CD4-positive, alpha-beta T cell treated with Interleukin-6 at 100 ng/mL for 8 hours (primary cell): Measurements from ENCODE around the gene PRLHR.
"Not testable (repeated sequence)": the region's sequence is repeated elsewhere in the genome, so short reads cannot be mapped to it uniquely, and the experiment has no call there.

Source experiments
- DNase-seq: peaks from one replicate; pipeline ENCODE4 v3.0.0-alpha.2; 2020; ENCODE audit warnings: mixed read lengths, low spot score

The PRLHR gene

DNA sequence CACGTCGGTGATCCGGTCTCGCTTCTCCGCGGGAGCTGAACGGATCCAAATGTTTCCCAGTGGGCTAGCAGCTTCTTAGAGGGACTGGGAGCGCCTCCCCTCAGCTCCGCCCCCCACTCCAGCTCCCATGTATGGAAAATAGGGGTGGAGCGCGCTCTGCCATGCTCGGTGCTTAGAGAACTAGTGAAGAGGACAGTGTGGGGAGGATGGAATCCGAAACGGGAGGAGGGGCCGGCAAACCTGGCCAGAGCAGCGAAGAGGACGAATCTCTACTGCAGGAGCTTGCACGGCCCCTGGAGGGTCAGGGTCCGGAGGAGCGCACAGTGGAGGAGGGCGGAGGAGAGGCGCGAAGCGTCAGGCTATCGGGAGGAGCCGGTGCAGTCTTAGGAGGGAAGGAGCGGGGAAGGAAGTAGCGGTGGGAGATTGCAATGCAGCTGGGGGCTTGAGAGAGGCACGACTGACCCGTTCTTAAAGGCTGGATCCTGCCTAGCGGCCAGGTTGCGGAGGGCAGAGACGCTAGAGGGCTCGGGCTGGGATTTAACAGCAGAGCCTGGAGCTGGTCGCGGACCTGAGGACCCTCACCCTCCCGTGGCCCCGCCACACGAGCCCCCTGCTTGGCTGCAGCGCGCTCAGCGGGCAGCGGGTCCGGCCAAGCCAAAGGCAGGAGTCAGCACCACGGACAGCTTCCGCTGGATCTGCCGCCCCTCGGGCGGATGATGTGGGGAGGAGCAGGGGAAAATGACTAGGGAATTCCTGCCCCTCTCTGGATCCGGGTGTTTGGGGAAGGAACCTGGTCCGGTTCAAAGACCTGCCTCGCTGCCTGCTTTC is at the start of gene PRLHR:
Gene PRLHR, minus strand, starts transcription at position 51 of the 828 bp plus-strand sequence. CDS start 404 bp downstream, outside the sequence.
- no peak for DNase-seq

DNA sequence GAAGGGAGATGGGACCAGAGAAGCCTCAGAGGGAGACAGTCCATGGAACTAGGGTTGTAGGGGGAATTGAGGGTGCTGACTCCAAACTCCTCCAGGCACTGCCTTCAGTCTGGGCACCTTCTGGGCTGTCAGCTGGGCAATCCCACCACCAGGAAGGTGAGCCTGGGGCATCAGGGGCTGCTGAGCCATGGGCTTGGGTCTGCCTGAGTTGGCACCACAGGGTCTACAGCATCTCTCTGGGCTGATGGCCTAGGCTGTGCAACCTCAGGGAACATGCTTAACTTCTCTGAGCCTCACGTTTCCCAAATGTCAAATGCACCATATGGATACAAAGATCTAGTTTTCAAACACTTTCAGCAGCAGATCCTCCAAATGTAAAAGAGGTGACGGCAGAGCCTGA is 46.8 kb upstream of the PRLHR start:
- DNase-seq: no peak

DNA sequence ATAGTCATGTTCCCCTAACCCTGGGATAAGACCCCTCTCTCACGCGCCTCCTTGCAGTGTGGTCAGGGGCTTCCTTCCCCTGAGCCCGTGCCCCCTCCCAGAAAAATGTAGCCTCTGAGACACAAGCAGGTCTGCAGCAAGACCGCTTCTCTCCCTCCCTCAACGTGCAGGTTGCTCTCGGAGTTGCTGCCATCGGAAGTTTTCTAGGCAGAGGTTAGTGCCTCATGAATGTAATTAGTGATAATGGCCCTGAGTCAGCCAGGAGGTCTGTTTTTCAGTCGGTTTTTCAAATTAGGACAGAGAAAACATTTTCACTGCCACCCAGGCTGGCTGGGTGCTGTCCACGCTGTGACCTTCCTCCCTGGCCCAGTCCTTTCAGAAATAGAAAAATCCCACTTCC is 43.2 kb upstream of the PRLHR start:
- DNase-seq: no peak

DNA sequence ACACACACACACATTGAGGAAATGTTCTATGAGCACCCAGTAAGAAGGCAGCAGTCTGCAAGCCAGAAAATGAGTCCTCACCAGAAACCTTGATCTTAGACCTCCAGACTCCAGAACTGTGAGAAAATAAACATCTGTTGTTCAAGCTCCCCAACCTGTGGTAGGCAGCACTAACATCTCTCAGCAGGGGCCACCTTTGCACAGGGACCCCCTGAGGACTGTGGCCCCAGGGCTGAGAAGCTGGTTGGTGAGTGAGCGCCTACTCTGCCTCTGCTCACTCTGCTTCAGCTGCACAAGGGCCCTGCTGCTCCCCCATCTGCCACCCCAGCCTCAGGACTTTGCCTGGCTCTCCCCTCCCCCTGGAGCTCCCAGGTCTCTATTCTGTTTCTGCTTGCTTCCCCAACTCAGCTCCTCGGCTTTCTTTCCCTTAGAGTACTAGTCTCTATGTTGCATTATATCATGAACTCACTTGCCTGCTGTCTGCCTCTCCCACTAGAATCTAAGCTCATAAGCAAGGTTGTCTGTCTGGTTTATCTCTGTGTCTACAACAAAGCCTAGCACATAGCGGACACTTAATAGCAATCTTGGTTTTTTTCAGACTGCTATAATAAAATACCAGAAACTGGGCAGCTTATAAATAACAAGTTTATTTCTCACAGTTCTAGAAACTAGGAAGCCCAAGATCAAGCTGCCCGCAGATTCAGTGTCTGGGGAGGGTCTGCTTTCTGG is 40.4 kb upstream of the PRLHR start:
- no peak for DNase-seq

DNA sequence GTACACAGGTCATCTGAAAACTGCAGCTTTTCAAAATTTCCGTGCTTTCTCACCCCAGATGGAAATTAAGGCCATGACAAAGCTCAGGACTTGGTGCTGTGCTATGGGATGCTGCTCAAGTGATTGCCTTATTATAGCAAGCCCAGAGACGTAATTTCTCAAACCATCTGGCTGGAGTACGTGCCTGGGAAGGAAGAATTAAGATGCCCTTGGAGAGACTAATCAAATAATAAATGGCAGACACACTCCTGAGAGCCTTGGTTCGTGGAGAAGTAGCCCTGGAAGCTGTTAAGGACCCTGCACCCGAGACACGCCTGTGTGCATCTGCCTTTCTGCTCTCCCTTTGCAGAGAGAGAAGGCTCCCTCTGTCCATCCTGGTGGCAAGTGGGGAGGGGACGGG is 38.3 kb upstream of the PRLHR start:
- DNase-seq: no peak

DNA sequence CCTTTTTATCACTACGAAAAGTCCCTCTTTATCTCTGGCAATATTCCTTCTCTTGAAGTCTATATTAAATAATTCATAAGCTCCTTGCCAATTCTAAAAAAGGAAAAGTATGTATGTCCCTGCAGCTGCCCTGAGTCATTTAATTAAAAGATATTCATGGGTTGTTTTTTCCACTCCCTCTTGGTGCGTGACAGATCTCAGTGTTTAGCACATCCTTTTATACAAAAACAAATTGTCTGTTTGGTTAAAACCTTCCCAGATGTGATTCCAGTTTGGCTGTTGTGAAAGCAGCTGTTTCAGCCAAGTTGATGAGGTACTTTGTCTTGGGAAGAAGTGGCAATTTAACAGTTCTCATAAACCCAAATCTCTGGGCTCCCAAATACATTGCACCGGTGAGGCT is 33.8 kb upstream of the PRLHR start:
- no peak for DNase-seq

DNA sequence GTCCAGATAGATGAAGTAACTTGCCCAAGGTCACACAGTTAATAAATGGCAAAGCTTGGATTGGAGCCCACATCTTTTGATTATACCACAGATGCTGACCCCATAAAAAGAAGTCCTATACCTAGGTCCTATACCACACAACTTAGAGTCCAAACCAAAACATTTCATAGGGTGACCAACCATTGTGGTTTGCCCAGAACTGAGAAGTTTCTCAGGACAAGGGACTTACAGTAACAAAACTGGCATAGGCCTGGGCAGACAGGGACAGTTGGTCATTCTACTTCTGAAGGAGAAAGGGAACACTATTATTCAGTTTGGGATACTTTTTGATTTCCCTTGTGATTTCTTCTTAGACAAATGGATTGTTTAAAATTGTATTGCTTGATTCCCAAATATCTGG is 32.9 kb upstream of the PRLHR start:
- no peak for DNase-seq

DNA sequence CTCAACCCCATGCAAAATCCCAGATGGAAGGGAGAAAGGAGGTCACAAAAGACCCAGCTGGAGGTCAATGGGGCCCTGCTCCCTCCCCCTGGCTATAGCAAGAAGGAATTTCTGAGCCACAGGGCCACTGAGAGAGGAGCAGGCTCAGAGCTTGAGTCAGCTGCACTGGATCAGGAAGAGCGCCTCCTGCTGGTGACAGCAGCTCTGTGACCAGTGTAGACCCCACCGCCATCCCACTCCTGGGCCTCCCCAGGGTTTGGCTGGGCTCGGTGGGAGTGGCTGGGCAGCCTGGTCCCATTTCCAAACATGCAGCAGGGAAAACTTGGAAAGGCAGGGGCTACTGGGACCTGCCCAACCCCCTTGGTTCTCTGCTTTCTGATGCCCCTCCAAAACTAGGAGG is 31.5 kb upstream of the PRLHR start:
- no peak for DNase-seq

DNA sequence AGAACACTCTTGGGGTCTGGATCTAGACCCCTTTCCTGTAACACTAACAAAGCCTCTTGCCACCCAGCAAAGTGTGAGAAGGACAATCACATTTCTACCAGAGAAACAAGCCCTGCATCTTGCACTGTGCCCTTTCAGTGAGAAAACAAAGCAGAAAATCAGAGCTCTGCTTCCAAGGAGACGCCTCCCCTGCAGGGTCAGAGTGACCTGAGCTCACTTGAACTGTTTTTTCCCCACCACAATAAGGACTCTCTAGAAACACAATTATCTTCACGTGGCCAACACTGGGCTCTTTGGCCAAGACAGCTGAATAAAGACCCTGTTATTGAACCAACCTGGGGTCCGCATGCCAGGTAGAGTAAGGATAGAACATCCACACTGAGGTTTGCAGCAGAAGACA is 30.1 kb upstream of the PRLHR start:
- no peak for DNase-seq

DNA sequence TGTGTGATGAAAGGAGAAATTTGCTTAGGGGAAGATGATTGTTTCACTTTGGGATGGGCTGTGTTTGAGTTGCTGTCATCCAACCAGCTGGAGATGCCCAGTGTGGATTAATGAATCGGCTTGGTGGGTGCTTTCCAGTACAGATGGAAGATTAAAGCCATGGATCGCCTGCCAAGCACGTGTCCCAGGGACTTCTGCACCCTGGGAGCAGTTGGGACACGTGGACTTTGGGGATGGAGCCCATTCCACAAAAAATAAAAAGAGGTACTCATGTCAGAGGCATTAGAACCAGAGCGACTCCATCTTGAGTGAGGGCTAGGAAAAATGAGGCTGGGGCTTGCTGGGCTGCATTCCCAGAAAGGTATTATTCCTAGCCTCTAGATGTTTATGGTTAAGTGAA is 29.3 kb upstream of the PRLHR start:
- no peak for DNase-seq

DNA sequence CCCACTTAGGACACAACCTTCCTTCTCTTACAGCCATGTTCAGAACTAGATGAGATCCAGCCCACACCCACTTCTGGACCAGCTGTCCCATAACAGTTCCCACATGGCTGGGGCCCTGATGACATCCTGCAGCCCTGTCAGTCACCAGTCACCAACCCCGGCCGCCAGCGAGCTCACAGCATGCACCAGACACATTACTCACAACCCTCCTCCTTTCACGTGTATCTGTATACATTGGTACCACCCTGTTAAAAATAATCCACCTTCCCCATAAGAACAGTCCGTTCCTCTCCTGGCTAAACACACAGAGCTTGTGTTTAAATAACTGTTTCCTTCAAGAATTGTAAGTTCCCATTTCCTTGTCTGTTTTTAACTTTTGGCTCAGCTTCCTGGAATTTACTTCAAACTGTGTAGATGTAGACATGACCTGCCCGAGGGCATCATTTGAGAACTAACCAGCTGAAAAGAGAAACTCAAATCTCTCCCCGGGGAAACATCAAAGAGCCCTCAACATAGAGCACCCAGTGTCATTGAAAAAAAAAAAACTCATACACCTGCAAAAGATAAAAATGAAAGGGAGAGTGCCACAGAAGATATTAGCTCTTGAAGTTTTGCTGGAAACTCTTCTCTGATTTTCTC is 26.0 kb upstream of the PRLHR start:
- DNase-seq: peak; percentile 43

DNA sequence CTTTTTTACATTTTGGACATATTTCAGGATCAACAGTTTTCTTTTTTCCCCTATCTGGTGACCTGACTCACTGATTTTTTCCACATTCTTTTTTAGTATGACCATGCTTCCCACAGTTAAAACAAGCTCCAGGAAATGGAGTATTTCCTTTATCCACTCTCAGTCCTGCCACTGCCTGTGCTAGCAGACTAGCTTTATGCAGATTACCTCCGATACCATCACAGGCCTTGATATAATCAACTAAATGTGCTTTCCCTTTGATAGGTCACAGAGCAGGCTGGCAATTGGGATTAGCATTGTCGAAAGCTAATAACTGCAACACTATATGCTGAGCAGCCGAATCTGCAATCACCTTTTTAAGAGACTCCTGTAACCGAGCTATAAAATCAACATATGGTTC is 18.4 kb upstream of the PRLHR start:
- DNase-seq: not testable (repeated sequence)

DNA sequence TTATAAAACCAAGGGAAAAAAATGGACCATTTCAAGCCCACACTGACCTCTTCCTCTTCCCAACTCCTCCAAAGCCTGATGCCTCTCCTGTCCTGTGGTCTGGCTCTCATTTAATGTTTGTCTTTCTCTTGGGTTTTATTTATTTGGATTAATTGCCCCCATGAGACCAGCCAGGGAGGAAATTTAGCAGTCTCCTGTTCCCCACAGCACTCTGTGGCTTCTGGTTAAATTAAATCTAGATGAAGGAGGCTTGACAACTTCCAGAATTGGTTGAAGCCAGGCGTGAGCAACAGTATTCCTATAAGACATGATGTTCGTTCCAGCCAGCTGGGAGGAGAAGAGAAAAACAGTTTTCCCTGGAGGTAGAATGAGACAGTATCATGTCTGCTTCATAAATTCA is 15.1 kb upstream of the PRLHR start:
- no peak for DNase-seq

DNA sequence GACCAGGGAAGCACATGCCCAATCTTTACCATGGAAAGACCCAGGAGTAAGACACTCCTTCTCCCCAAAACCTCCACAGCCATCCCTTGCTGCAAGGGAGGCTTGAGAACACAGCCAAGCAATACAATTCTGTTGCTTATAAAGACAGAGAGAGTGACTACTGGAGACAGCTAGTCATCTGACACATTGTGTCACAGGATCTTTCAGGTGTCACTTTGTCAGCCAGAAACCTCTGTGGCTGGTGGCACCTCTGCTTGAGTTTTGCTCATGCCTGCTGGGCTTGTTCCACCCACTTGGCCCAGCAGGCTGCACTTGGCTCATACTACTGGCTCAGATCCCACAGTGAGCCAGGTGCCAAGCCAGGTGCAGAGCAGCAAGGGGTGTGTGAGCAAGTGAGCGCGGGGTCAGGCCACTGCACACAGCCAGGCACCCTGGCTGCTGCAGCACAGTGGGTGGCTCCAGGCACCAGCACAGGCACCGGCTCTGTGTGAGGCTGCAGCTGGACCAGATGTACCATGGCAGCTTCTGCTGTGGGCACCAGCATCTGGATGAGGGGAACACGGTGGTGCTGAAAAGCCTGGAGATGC is 12.4 kb upstream of the PRLHR start:
- no peak for DNase-seq

DNA sequence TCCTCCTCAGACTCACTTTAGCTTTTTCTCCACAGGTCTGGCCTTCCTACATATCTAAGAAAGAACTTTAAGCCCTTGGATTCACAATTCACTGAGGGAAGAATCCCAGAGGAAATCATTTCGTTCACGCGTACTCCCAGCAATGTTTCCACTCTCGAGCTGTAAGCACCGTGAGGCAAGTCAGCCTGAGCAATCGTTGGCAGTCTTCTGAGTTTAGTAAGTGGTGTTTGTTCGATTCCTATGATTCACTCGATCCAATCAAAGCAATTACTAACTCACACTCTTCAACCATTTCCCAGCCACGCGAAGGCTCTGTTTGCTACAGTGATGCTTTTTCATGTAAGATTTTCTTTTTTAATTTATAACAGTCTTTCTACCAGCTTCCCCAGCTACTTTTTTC is 10.2 kb upstream of the PRLHR start:
- no peak for DNase-seq

DNA sequence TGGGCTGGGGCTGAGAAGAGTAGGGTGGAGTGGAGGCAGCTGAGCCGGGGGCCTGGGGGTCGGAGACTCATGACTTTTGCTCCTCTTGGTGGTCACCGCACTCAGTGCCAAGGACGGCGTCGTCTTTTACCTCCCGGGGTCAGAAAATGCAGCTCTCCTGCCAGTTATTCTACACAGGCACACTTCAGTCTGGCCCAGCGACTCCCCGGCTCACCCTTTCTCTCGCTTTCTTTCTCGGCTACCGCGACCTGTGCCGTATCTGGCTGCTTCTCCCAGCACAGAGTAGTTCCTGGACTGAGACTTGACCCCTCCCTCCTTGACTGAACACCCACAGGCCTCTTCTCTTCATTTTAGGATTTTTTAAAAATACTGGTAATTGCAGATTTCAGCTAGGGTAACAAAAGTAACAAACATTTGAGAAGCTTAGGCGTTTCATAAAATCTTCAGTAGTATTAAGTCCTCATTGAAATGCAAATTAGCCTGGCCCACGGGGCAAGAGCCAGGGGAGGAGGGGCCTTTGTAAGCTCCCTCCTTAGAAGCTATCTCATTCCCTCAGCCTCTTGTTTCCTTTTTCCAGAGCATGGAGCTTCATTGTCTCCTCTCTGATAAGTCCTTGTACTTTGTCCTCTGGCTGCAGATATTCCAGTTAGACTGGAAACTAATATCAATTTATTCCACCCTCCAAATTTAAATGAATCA is 1.1 kb upstream of the PRLHR start:
- no peak for DNase-seq

DNA sequence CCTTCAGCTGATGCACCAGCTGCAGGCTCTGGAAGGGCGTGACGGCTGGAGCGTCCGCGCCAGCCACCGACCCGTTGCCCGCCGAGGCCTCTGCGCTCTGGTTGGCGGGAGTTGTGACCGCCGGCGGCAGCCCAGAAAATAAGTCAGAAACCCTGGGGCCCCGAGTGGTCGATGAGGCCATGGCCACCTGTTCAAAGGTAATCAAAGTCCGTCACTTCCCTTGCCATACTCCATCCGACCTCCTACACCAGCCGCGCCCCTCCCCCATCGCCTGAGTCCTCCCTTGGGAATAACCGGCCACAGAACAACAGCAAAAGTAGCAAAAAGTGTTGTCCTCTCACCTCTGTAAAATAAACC is 406 bp downstream of the PRLHR start:
- DNase-seq: no peak

DNA sequence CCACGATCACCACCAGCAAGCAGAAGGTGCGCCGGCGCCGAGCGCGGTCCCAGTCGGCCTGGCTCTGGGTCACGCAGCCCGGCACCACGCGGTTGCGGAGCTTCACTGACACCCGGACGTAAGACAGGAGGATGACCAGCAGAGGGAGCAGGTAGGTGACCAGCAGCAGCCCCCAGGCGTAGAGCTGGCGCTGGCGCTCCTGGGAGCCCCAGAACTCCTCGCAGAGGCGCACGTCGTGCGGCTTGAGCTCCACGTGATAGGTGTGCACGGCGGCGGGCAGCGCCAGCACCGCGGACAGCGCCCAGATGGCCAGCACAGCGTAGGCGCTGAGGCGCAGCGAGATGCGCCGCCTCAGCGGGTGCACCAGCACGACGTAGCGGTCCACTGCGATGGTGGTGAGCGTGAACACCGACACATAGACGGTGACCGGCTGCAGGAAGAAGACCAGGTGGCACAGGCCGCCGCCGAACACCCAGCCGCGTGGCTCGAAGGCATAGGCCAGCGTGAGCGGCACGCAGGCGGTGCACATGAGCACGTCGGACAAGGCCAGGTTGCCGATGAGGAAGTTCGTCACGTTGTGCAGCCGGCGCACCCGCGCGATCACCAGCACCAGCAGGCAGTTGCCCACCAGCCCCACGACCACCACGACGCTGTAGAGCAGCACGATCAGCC is 920 bp downstream of the PRLHR start:
- DNase-seq: peak; percentile 31

DNA sequence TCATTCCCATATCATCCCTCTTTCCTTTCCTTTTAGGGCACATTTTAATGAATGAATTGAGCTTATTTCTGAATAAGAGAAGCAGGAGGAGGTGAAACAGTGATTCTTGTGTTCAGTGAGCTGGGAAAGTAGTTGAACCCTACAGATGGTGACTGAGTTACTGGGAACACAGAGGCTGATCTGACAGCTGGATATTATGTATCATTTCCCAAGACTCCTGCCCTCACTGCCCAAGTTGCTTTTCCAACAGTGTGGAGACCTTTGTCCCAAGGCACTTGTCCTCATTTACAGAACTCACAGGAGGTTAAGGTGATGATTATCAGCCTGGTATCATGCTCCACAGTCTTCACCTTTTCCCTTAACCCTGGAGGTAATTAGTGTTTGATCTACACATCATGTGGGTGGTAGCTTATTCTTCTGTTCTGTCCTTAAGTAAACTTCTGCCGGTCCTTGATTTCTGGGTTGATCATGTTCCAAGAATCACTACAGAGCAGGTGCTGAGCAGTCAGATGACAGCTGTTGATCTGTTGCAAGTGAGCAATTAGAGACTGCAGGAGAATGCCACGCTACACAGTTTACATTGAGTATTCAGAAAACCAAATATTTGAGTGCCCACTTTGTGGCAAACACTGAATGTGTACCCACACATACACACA is 2.6 kb downstream of the PRLHR start:
- no peak for DNase-seq

DNA sequence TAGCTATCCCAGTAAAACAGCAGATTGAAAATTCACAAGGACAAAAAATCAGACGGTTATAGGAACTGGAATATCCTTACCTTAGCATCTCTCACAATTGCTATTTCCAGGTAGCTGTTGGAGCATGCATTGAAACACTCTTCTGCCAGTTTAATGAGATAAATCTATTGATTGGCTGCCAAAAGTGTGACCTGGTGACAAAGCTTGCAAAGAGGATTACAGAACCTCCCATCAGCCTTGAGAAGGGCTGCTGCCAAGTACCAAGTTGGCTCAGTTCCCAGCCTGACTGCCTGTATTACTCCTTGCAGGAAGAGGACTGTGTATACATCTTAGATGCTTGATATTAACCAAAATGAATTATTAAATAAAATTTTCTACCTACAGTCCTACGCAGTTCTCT is 5.1 kb downstream of the PRLHR start:
- no peak for DNase-seq
